Astrocyte of the hippocampus (primary cell): ENCODE measurements around the gene ZNRF3.
"Not testable (repeated sequence)": the region's sequence is repeated elsewhere in the genome, so short reads cannot be mapped to it uniquely, and the experiment has no call there.

ENCODE experiments used
- DNase-seq: peaks from one replicate; pipeline ENCODE4 v3.0.0; 2011; ENCODE audit warnings: low read depth, low spot score

ZNRF3 gene

GRCh38 chr22:28984482-28985158 lies 101.2 kb downstream of the ZNRF3 start:
- DNase-seq = no peak

- no peak for DNase-seq
These were observed 102.4 kb downstream of the ZNRF3 start for GRCh38 chr22:28985581-28986290.

- DNase-seq = peak; percentile 56
These were observed 103.0 kb downstream of the ZNRF3 start for GRCh38 chr22:28986366-28986765.

GRCh38 chr22:28988457-28988856 lies 105.1 kb downstream of the ZNRF3 start:
- no peak for DNase-seq

GRCh38 chr22:28989035-28989464 lies 105.7 kb downstream of the ZNRF3 start:
- DNase-seq = peak; percentile 78

- no peak for DNase-seq
These were observed 106.1 kb downstream of the ZNRF3 start for GRCh38 chr22:28989484-28989883.

GRCh38 chr22:28989912-28990311 lies 106.5 kb downstream of the ZNRF3 start:
- DNase-seq = no peak

- DNase-seq = no peak
These were observed 109.4 kb downstream of the ZNRF3 start for GRCh38 chr22:28992565-28993356.

- DNase-seq = no peak
These were observed 111.2 kb downstream of the ZNRF3 start for GRCh38 chr22:28994522-28994921.

- no peak for DNase-seq
These were observed 112.2 kb downstream of the ZNRF3 start for GRCh38 chr22:28995551-28995950.

- DNase-seq = no peak
These were observed 114.0 kb downstream of the ZNRF3 start for GRCh38 chr22:28997342-28997741.

GRCh38 chr22:28998681-28999080 lies 115.3 kb downstream of the ZNRF3 start:
- DNase-seq = no peak

- no peak for DNase-seq
These were observed 116.1 kb downstream of the ZNRF3 start for GRCh38 chr22:28999510-28999909.

GRCh38 chr22:28999919-29000556 lies 116.7 kb downstream of the ZNRF3 start:
- DNase-seq = peak; percentile 37

- DNase-seq = no peak
These were observed 117.3 kb downstream of the ZNRF3 start for GRCh38 chr22:29000641-29001040.

- DNase-seq = no peak
These were observed 119.2 kb downstream of the ZNRF3 start for GRCh38 chr22:29002603-29003002.

- DNase-seq = no peak
These were observed 120.2 kb downstream of the ZNRF3 start for GRCh38 chr22:29003552-29003951.

- peak; percentile 36 for DNase-seq
These were observed 120.7 kb downstream of the ZNRF3 start for GRCh38 chr22:29003975-29004646.

GRCh38 chr22:29004647-29005371 lies 121.4 kb downstream of the ZNRF3 start:
- DNase-seq = peak; percentile 82

- not testable (repeated sequence) for DNase-seq
These were observed 122.4 kb downstream of the ZNRF3 start for GRCh38 chr22:29005754-29006153.

- DNase-seq = no peak
These were observed 123.0 kb downstream of the ZNRF3 start for GRCh38 chr22:29006346-29006745.
